ENCODE results near the gene GK2.

The GK2 gene

GRCh38 chr4:79408063-79408462 is at the start of gene GK2:
GK2 (minus strand) TSS chr4:79408228; CDS start chr4:79408200, 28 bp downstream.
- Histone ChIP-seq H3K27ac (ENCODE audit: extremely low read depth, low read depth, low read length) (no peak within 1 kb of the TSS), H3K9me3 (ENCODE audit: control insufficient read depth, insufficient read depth, low read depth, low read length) (no peaks in the 10 kb centered on the region), H3K36me3 (ENCODE audit: control insufficient read depth in 2 of 2, insufficient read depth in 1 of 2, low read length in 2 of 2) (no peaks in the 10 kb centered on the region), H3K4me1 (ENCODE audit: control insufficient read depth, insufficient read depth, low read length) (no peaks in the 10 kb centered on the region), H3K4me3 (ENCODE audit: low read depth, low read length) (no peak within 1 kb of the TSS)
- TF ChIP-seq SCRT2 (tag by site-specific recombination; IDR thresholded peaks at IDR 0.05) (no peak), ZNF629 (tag by site-specific recombination; IDR thresholded peaks at IDR 0.05) (no peak), ZFHX2 (tag by site-specific recombination; conservative IDR thresholded peaks at IDR 0.05) (no peak), ZNF404 (tag by site-specific recombination; IDR thresholded peaks at IDR 0.05) (no peak), ZNF10 (tag by site-specific recombination; IDR thresholded peaks at IDR 0.05) (no peak), RBAK (tag by site-specific recombination; IDR thresholded peaks at IDR 0.05) (no peak), ZBTB7A (tag by site-specific recombination; IDR thresholded peaks at IDR 0.05; ENCODE audit: low read depth) (no peak), ZNF610 (tag by site-specific recombination; IDR thresholded peaks at IDR 0.05; ENCODE audit: borderline replicate concordance) (no peak)
- ChIA-PET POLR2A (no interaction called here), CTCF (no interaction called here)

- TF ChIP-seq ZNF37A (tag by site-specific recombination; IDR thresholded peaks at IDR 0.05) (no peak), ZNF354C (tag by site-specific recombination; IDR thresholded peaks at IDR 0.05; ENCODE audit: borderline replicate concordance, low read depth) (no peak), REST (tag by site-specific recombination; IDR thresholded peaks at IDR 0.05) (no peak), MEIS1 (CRISPR knock-in tag; IDR thresholded peaks at IDR 0.05; ENCODE audit: borderline replicate concordance) (no peak), ZNF391 (tag by site-specific recombination; IDR thresholded peaks at IDR 0.05; ENCODE audit: borderline replicate concordance, low read depth) (no peak), ZNF624 (tag by site-specific recombination; IDR thresholded peaks at IDR 0.05) (no peak), ZBTB44 (tag by site-specific recombination; IDR thresholded peaks at IDR 0.05) (no peak), ZNF266 (tag by site-specific recombination; IDR thresholded peaks at IDR 0.05; ENCODE audit: low read depth) (no peak), ZNF658 (tag by site-specific recombination; IDR thresholded peaks at IDR 0.05) (no peak), KLF16 (tag by site-specific recombination; IDR thresholded peaks at IDR 0.05) (no peak), PRDM6 (tag by site-specific recombination; IDR thresholded peaks at IDR 0.05) (no peak), ZNF302 (tag by site-specific recombination; IDR thresholded peaks at IDR 0.05; ENCODE audit: low read depth) (no peak), ZNF48 (tag by site-specific recombination; IDR thresholded peaks at IDR 0.05) (no peak), ZNF155 (tag by site-specific recombination; IDR thresholded peaks at IDR 0.05) (no peak), ZNF174 (tag by site-specific recombination; IDR thresholded peaks at IDR 0.05) (no peak)
- Histone ChIP-seq H3K4me3 (ENCODE audit: low read depth, low read length) (no peak overlapping the region), H3K36me3 (ENCODE audit: control insufficient read depth in 2 of 2, insufficient read depth in 1 of 2, low read length in 2 of 2) (no peaks in the 10 kb centered on the region), H3K27ac (ENCODE audit: extremely low read depth, low read depth, low read length) (no peak overlapping the region), H3K9me3 (ENCODE audit: control insufficient read depth, insufficient read depth, low read depth, low read length) (no peaks in the 10 kb centered on the region), H3K4me1 (ENCODE audit: control insufficient read depth, insufficient read depth, low read length) (no peaks in the 10 kb centered on the region)
- ChIA-PET CTCF (interaction anchor here (0.8 kb wide), 1 partner anchor 9 kb away, joined by 4 read pairs; no protein-coding TSS in a partner anchor), POLR2A (no interaction called here)
These were observed 47.2 kb upstream of the GK2 start for GRCh38 chr4:79455216-79455615.

Measured in HEK293 (cell line).